Left ventricle myocardium inferior (tissue), 1 donor: ENCODE data around the gene SP2. TPM values are rescaled to one million over a fixed set of nuclear protein-coding genes. Genes with fewer than 3 reads are reported as not detected.

Source experiments
- DNase-seq: peaks from one replicate; pipeline ENCODE4 v3.0.0-alpha.2; 2020
- H3K27ac ChIP-seq: fragments of 200-600 bp; replicated peaks from 2 replicates; pipeline ENCODE4 v1.8.0; 2021
- H3K27me3 ChIP-seq: fragments of 200-600 bp; 2 replicates; pipeline ENCODE4 v1.8.0; 2021; ENCODE audit warnings: low read depth
- H3K36me3 ChIP-seq: fragments of 200-600 bp; 2 replicates; pipeline ENCODE4 v1.8.0; 2021
- H3K4me1 ChIP-seq: fragments of 200-600 bp; 2 replicates; pipeline ENCODE4 v1.8.0; 2021
- H3K4me3 ChIP-seq: fragments of 200-600 bp; 2 replicates; pipeline ENCODE4 v1.8.0; 2021; ENCODE audit warnings: mild to moderate bottlenecking, moderate library complexity
- H3K9me3 ChIP-seq: fragments of 200-600 bp; replicated peaks from 2 replicates; pipeline ENCODE4 v1.8.0; 2021
- CTCF ChIP-seq: fragments of 200-600 bp; IDR thresholded peaks from 2 replicates; pipeline ENCODE4 v1.8.0; 2021; ENCODE audit warnings: antibody characterized with exemption, mild to moderate bottlenecking, borderline replicate concordance
- intact Hi-C: fragments of 100-400 bp; cut with micrococcal nuclease; formaldehyde crosslinking; loops from one replicate; pipeline ENCODE4 v1.11.0; 2022
- total RNA-seq: library from RNA; stranded (reverse); fragmentation: NEBNext Ultra II Directional; extraction: Animal tissue kit (Norgen Biotek cat#: 25700); gene quantifications from one replicate; pipeline ENCODE4 v1.2.1, GENCODE V29; 2021
- donor health status: DM: no; HTN: yes; CAD: no; lungs with severe emphysema.

The SP2 gene
- total RNA-seq, 1 donor from 2014 or later: 13.9 TPM

GRCh38 chr17:47941246-47942095, 45.4 kb downstream of the SP2 start, which contains the start of gene PNPO:
Gene PNPO, plus strand, starts transcription at chr17:47941571. Its CDS starts 105 bp downstream, at chr17:47941676.
- Histone ChIP-seq H3K36me3 (peaks cover 28% of the 10 kb centered on the region), H3K9me3 (no peaks in the 10 kb centered on the region), H3K4me1 (peaks cover 50% of the 10 kb centered on the region), H3K4me3 (peak within 1 kb of the TSS; percentile 85), H3K27ac (peak within 1 kb of the TSS; percentile 83), H3K27me3 (no peaks in the 10 kb centered on the region)
- intact Hi-C loops: no loop called here
- TF ChIP-seq CTCF: no peak
- DNase-seq: peak; percentile 92

GRCh38 chr17:47942096-47942510, 46.1 kb downstream of the SP2 start:
- Histone ChIP-seq H3K4me1 (peaks cover 56% of the 10 kb centered on the region), H3K36me3 (peaks cover 31% of the 10 kb centered on the region), H3K27me3 (no peaks in the 10 kb centered on the region), H3K9me3 (no peaks in the 10 kb centered on the region), H3K4me3 (peak overlapping the region; percentile 85), H3K27ac (peak overlapping the region; percentile 83)
- intact Hi-C loops: no loop called here
- TF ChIP-seq CTCF: no peak
- no peak for DNase-seq

- no peak overlapping the region for H3K27ac ChIP-seq
- H3K36me3 ChIP-seq: peaks cover 31% of the 10 kb centered on the region
- intact Hi-C loops: no loop called here
- H3K9me3 ChIP-seq: no peaks in the 10 kb centered on the region
- no peak for TF ChIP-seq CTCF
- H3K4me3 ChIP-seq: peak overlapping the region; percentile 85
- H3K27me3 ChIP-seq: no peaks in the 10 kb centered on the region
- DNase-seq: no peak
- H3K4me1 ChIP-seq: peaks cover 58% of the 10 kb centered on the region
Measured at GRCh38 chr17:47942568-47942967, 46.5 kb downstream of the SP2 start.

- no peak for TF ChIP-seq CTCF
- Histone ChIP-seq H3K27me3 (no peaks in the 10 kb centered on the region), H3K9me3 (no peaks in the 10 kb centered on the region), H3K36me3 (peaks cover 36% of the 10 kb centered on the region), H3K4me3 (no peak overlapping the region), H3K4me1 (peaks cover 76% of the 10 kb centered on the region), H3K27ac (peak overlapping the region; percentile 62)
- intact Hi-C loops: no loop called here
- DNase-seq: no peak
Measured at GRCh38 chr17:47945080-47945479, 49.0 kb downstream of the SP2 start.

- peak overlapping the region; percentile 62 for H3K27ac ChIP-seq
- H3K9me3 ChIP-seq: no peaks in the 10 kb centered on the region
- DNase-seq: no peak
- H3K36me3 ChIP-seq: peaks cover 36% of the 10 kb centered on the region
- no peak for TF ChIP-seq CTCF
- no peak overlapping the region for H3K4me3 ChIP-seq
- intact Hi-C loops: no loop called here
- no peaks in the 10 kb centered on the region for H3K27me3 ChIP-seq
- peaks cover 72% of the 10 kb centered on the region for H3K4me1 ChIP-seq
Measured at GRCh38 chr17:47945529-47946508, 49.8 kb downstream of the SP2 start.
